Fibroblast of pulmonary artery (primary cell): ENCODE results near the gene ANKDD1B.
"Not testable (repeated sequence)": the region's sequence is repeated elsewhere in the genome, so short reads cannot be mapped to it uniquely, and the experiment has no call there.

ENCODE experiments used
- DNase-seq: peaks from one replicate; pipeline ENCODE4 v3.0.0-alpha.2; 2010; ENCODE audit warnings: low read depth
- H3K4me3 ChIP-seq: replicated peaks from 2 replicates; pipeline ENCODE4 v1.5.1; 2011; ENCODE audit warnings: low read depth, mild to moderate bottlenecking, control low read depth, low read length, moderate library complexity
- CTCF ChIP-seq: IDR thresholded peaks from 2 replicates; pipeline ENCODE4 v1.5.1; 2011; ENCODE audit warnings: mild to moderate bottlenecking, control low read depth, low read length, inconsistent platforms; ENCODE audit errors: missing control alignments

ANKDD1B gene

GRCh38 chr5:75677607-75678006 lies 66.4 kb downstream of the ANKDD1B start:
- H3K4me3 ChIP-seq, result no peak overlapping the region
- TF ChIP-seq CTCF, result no peak
- DNase-seq, result peak; percentile 17

GRCh38 chr5:75678155-75678554 lies 66.9 kb downstream of the ANKDD1B start:
- DNase-seq, result no peak
- TF ChIP-seq CTCF, result no peak

GRCh38 chr5:75681125-75681830 lies 70.0 kb downstream of the ANKDD1B start:
- peak; percentile 65 for TF ChIP-seq CTCF
- H3K4me3 ChIP-seq, result no peak overlapping the region
- DNase-seq, result peak; percentile 69

More at GRCh38 chr5:75678155-75678554, 66.9 kb downstream of the ANKDD1B start:
- H3K4me3 ChIP-seq, result no peak overlapping the region

GRCh38 chr5:75685141-75685540 lies 73.9 kb downstream of the ANKDD1B start:
- no peak for DNase-seq
- no peak for TF ChIP-seq CTCF
- no peak overlapping the region for H3K4me3 ChIP-seq

GRCh38 chr5:75686480-75686879 lies 75.2 kb downstream of the ANKDD1B start:
- TF ChIP-seq CTCF, result no peak
- H3K4me3 ChIP-seq, result no peak overlapping the region
- no peak for DNase-seq

GRCh38 chr5:75690669-75691068 lies 79.4 kb downstream of the ANKDD1B start:
- no peak for TF ChIP-seq CTCF
- DNase-seq, result no peak
- H3K4me3 ChIP-seq, result no peak overlapping the region

GRCh38 chr5:75694781-75695180 lies 83.5 kb downstream of the ANKDD1B start:
- TF ChIP-seq CTCF, result no peak
- H3K4me3 ChIP-seq, result no peak overlapping the region
- DNase-seq, result no peak

GRCh38 chr5:75695472-75696351 lies 84.5 kb downstream of the ANKDD1B start:
- H3K4me3 ChIP-seq, result not testable (repeated sequence)

More at GRCh38 chr5:75695472-75696351, 84.5 kb downstream of the ANKDD1B start:
- DNase-seq, result not testable (repeated sequence)
